RCC 7860 (cell line): ENCODE measurements around the gene DOCK10.

Experiments used
- DNase-seq: peaks from one replicate; pipeline ENCODE4 v3.0.0-alpha.2; 2015; ENCODE audit warnings: low spot score
- FAIRE-seq: peaks from 2 replicates; lab custom pipeline; 2012; peaks lifted over from hg19 to GRCh38; lab: Jason Lieb, UNC

Gene DOCK10

DNA sequence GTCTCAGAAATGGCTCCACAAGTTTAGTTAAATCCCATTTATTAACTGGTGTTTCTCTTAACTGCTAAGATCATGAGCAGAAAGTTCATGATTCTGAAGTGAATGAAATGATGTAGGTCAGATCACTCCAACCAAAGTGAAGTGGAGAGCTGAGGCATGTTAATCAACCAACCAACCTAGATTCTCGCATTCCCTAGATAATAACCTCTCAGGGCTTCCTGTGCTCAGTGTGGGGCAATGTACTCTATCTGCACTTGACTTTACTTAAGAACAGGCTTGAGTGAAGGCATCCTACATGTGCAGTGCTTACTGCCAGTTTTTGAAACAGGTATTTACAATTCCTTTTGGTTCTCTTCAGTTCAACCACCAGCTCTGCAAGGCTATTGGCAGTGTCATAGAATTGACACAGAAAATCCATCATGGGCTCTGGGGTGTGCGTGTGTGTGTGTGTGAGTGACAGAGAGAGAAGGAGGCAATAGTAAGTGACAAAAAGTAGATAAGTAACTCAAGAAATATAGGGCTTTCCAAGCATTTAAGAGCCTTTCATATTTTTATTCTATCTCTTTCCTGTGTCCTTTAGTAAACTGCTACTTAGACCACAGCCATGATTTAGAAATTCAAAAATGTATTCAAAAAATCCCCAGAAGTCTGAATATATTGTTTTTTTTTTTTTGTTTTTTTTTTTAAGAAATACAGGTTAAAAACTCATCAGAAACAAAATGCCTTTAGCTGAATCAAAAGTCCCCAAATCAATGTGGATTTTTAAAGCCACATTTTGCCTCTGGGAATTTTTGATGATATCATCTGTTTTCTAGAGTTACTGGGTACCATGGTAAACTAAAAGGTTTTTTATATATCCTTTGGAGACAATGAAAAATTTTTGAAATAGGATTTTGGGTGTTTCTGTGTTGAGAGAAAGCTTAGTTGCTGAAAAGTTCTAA lies 28.6 kb downstream of the DOCK10 start:
- FAIRE-seq: peak; percentile 80
- peak; percentile 32 for DNase-seq

DNA sequence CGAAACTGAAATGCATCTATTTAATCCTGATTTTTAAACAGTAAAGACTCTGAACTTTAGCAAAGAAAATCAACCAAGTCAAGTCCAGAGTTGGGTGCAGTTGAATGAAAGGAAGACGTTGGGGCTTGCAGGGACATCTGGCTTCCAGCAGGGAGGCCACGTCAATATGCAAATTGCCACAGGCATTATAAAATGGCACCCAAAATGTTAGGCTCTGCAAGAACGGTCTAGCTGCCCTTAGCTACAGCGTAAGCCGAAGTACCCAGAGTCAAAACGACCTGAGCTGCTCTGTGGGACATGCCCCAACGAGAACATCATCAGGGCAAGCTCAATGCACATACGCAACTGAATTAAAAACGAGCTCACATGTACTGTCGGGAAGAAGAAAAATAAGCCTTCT lies 30.7 kb downstream of the DOCK10 start:
- DNase-seq (no peak), FAIRE-seq (no peak)

GRCh38 chr2:225010804-225011203 lies 31.5 kb downstream of the DOCK10 start:
- FAIRE-seq: peak; percentile 97
- peak; percentile 87 for DNase-seq

DNA sequence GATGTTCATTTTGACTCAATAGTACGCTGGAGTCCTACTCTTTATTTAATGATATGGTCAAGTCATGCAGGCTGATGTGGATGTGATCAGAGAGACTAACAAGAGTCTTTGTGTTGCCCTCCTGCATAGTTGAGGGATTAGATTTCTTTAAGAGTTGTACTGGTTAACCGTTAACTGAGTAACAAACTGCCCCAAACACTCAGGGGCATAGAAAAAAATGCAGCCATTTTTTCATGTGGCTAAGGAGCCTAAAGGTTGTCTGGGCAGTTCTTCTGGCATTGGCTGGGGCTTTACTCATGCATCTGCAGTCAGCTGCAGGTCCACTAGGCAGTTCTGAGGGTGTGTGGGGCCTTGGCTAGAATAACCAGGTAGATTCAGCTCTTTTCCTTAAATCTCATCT lies 32.5 kb downstream of the DOCK10 start:
- peak; percentile 89 for DNase-seq
- FAIRE-seq: peak; percentile 95

GRCh38 chr2:225008935-225009334 lies 33.3 kb downstream of the DOCK10 start:
- DNase-seq (no peak), FAIRE-seq (no peak)

DNA sequence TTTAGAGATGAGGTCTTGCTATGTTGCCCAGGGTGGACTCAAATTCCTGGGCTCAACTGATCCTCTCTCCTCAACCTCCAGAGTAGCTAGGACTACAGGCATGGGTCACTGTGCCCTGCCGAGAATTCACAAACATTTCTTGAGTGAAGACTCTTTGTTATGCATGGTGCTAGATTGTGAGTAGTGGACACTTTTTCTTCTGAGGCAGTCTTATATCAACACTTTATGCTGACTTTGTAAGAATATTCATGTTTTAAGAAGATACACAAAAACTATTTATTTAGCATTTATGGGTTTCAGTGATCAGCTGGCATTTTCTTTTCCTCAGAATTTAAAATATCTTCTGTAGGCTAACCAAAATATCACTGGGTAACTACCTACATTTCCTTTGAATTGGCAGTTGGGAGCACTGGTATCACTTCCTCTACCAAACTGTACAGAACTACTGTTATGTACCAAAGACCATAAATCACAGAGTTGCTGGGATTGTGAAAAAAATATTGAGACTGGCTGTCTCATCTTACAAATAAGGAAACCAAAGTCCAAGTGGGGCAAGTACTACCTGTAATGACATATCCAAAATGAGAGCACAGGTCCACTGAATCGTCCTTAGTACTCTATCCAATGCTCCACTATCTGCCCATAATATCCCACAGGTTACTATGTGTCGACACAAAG lies 34.0 kb downstream of the DOCK10 start:
- no peak for FAIRE-seq
- no peak for DNase-seq

DNA sequence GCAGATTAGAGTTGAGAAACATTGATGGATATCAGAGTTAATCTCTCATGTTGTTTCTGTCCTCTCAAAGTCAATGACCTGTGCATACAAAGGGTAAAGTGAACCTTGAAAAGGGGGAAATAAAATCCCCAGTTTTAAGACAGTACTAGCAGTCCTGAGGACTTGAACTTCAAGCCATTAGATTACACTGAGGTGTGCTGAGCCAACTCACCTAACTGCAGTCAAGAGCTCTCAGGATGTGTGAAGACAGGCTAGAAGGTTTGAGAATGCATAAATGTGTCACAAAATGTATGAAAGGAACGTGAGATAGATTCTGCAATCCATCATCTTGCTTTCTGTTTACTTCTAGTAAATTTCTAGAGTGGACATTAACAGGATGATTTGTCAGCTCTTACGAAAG lies 35.5 kb downstream of the DOCK10 start:
- FAIRE-seq (no peak), DNase-seq (no peak)

DNA sequence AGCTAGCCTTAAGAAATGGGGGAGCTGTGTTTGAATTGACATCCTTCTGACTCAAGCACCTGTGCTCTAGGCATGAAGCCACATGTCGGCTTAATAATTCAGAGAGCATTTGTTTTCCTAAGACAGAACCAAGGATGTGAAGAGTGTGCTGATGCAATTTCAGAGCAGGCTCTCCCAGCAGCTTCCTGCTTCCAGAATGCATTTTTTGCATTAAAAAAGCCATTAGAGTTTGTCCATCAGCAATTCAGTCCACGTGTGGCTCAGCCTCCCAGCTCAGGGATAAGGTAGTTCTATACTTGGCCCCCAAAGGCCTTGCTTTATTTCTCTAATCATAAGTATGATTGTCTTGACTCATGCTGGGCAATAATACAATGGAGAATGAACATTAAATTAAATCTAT lies 37.7 kb downstream of the DOCK10 start:
- DNase-seq: peak; percentile 58
- no peak for FAIRE-seq

- peak; percentile 91 for DNase-seq
Observed at GRCh38 chr2:225002656-225003045, 39.6 kb downstream of the DOCK10 start.

DNA sequence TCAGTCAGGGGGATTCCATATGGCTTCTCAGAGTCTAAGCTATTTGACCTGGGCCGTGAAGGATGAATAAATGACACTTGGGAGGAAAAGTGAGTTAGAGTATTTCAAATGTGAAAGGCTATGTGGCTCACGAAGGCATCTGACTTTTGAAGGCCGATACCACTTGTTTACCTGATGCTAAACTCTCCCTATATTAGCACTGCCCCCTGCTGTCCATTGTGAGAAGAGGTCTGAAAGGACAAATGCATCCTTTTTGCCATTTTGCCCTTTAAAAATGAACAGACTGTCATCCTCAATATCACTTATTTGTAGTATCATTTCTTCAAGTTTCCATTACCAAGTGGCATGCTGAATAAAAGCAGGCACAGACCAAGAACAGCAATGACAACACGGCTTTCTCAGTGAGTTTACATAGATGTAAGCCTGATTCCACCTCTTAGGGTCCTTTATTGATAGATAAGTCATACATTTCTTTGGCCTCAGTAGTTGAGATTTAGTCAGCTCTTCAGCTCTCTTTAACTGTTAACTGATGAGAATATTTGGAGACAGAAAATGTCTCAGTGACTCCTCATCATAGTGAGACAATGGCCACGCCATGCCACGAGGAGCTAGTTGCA lies 40.1 kb downstream of the DOCK10 start:
- DNase-seq: no peak
- no peak for FAIRE-seq

More at GRCh38 chr2:225002656-225003045, 39.6 kb downstream of the DOCK10 start:
- FAIRE-seq: peak; percentile 91

DNA sequence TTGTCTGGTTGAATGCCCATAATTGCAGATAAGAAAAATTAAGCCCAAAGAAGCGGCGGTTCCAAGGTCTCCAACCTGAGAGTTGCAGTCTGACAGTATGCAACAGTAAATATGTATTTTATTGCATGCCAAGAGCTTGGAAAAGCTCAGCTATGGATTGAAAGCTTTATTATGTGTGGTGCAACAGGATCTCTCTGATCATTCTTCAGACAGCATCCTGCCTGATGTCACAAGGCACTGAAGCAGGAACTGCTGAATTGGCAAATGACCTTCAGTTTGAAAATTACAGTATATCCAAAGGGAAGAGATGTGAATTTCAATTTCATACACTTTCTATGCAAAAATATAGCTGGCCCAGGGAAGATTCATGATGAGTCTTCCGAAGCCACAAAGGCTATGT lies 42.5 kb downstream of the DOCK10 start:
- FAIRE-seq (no peak), DNase-seq (no peak)

DNA sequence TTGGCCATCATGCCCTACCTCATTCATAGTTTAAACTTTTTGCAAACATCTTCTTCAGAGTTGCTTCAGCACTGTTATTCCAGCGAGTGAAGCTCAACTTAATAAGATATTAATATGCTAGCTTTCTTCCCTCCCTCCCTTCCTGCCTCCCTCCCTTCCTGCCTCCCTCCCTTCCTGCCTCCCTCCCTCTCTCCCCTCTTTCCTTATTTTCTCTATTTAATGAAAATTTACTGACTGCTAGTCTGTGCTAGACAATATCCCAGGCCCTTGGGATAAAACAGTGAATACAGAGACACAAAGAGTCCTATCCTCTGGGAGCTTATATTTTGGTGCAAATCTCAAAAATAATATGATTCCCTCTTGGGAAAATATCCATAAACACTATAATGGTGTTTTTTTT lies 42.9 kb downstream of the DOCK10 start:
- FAIRE-seq (no peak), DNase-seq (no peak)

GRCh38 chr2:224997802-224998201 lies 44.5 kb downstream of the DOCK10 start:
- DNase-seq: no peak

GRCh38 chr2:224995419-224995818 lies 46.8 kb downstream of the DOCK10 start:
- DNase-seq (no peak), FAIRE-seq (no peak)

More at GRCh38 chr2:224997802-224998201, 44.5 kb downstream of the DOCK10 start:
- FAIRE-seq: no peak

DNA sequence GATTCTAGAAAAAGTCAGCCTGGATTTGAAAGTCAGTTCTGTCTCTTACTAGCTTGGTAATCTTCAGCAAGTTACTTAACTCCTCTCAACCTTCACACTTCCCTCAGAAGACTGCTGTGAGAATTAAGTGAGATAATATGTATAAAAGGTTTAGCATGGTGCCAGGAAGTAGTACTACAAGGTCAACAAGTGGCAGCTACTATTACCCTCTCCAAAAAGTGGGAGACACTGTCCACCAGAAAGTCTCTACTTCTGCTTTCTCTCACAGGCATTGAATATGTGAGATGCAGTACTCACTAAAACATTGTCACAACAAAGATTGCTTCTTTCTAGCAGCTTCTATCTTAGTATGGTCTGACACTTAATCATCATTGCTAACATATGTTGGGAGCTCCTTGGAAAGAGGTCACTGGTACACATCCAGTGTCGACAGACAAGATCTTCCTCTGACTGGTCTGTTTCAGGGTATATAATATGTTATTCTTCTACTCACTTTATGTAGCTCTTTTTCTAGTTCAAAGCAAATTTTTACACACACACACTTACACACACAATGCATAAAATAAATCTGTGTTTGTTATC lies 47.9 kb downstream of the DOCK10 start:
- FAIRE-seq (no peak), DNase-seq (no peak)

DNA sequence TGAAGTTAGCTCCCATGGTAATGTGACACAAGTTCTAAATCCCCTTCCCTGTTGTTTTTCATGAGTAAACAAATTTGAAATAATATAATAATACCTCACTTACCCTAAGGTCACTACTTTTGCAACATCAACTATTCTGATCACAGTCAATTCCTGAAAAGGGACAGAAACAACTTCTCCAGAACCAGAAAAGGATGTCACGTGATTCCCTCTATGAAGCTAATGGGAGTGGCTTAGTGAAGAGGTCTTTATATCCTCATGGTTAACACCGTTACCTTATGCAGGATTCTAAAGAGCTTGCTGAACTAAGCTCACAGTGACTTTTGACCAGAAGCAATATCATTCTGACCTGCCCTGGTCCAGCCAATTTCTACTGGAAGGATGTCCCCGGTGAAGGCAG lies 51.6 kb downstream of the DOCK10 start:
- DNase-seq: no peak
- no peak for FAIRE-seq

DNA sequence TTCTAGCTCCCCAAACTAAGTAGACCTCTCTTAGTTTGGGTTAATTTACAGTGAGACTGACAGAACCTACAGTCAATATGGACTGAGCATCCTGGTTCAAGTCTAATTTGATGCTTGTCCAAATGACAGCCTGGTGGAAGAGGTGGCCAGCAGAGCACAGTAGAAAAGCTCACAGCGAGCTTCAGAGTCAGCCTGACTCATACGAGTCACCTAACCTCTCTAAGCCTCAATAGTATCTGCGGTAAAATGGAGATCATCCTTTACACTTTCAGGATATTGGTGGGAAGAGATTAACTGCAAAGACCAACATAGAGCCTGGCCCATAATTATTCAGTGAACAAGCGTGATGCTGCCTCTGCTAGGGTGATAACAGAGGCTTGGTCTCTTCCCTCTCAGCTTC lies 54.5 kb downstream of the DOCK10 start:
- FAIRE-seq (peak; percentile 7), DNase-seq (peak; percentile 43)

GRCh38 chr2:224986477-224986876 lies 55.8 kb downstream of the DOCK10 start:
- no peak for FAIRE-seq
- DNase-seq: no peak

DNA sequence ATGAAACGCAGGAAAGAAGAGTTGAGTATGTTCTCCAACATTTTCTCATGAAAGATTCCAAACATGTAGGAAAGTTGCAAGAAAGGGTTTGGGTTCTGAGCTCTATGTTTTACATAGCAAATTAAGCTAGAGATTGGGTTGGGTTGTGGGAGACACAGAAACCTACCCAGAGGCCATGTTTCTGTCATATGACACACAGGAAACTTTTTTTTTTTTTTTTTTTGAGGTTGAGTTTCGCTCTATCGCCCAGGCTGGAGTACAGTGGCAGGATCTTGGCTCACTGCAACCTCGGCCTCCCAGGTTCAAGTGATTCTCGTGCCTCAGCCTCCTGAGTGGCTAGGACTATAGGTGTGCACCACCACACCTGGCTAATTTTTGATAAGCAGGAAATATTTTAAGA lies 57.6 kb downstream of the DOCK10 start:
- FAIRE-seq (no peak), DNase-seq (no peak)

DNA sequence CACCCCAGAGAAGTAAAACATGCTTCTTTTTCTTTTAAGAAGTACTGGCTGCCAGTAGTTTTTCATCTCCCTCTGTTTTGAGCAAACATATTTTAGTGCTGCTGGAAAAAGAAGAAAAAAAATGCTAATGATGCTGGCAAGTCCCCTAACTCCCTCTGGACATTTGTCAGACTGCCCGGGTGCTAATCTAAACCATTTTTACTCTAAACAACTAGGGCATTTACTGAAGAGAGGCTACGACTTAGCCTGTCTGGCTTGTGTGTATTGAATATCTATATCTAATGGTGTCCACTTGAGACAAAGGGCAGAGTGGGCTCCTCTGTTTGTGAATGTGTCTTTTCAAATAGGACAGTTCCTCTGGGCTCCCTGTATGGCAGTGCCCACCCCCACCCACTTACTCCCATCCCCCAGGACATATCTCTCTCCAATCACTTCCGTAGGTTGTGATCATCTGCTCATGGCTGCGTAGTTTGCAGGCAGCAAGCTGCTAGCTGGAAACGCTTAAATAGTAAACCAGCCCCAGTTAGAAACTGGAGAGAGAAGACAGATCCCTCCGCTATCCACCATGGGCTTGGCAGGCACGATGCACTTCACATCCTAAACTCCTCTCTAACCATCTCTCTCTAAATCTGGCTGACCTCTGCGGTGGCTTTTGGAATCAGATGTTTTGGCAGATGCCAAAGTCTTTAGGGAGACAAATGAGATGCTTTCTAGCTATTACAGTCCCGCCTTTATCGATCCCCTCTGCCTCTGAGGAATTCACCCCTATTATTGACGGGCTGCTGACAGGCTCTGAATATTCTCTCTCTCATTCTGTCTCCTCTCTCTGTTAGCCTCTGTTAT lies 58.3 kb downstream of the DOCK10 start:
- no peak for FAIRE-seq

More for the DNA sequence above, 58.3 kb downstream of the DOCK10 start:
- no peak for DNase-seq
